ENCODE data around the gene ZPR1. TPM values are rescaled to one million over a fixed set of nuclear protein-coding genes. Genes with fewer than 3 reads are reported as not detected.

The ZPR1 gene
- total RNA-seq, 4 donors from 2014 or later = 4.1 to 43.1 (median 22.3) TPM

DNA sequence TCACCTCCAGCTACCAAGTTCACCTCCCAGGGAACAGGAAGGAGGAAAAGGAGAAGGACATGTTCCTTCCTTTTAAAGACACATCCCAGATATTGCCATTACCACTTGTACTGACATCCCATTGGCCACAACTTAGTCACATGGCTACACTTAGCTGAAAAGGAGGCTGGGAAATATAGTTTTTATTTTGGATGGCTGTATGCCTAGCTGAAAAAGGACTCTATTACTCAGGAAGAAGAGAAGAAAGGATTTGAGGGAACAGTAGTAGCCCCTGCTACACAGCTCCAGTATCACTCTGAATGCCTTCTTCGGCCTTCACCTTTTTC, 5.9 kb upstream of the ZPR1 start:
- H3K36me3 ChIP-seq = no peaks in the 10 kb centered on the region
- no peak overlapping the region for H3K4me3 ChIP-seq
- no peak overlapping the region for H3K27ac ChIP-seq
- H3K4me1 ChIP-seq = no peaks in the 10 kb centered on the region
- TF ChIP-seq, protein P1, sequence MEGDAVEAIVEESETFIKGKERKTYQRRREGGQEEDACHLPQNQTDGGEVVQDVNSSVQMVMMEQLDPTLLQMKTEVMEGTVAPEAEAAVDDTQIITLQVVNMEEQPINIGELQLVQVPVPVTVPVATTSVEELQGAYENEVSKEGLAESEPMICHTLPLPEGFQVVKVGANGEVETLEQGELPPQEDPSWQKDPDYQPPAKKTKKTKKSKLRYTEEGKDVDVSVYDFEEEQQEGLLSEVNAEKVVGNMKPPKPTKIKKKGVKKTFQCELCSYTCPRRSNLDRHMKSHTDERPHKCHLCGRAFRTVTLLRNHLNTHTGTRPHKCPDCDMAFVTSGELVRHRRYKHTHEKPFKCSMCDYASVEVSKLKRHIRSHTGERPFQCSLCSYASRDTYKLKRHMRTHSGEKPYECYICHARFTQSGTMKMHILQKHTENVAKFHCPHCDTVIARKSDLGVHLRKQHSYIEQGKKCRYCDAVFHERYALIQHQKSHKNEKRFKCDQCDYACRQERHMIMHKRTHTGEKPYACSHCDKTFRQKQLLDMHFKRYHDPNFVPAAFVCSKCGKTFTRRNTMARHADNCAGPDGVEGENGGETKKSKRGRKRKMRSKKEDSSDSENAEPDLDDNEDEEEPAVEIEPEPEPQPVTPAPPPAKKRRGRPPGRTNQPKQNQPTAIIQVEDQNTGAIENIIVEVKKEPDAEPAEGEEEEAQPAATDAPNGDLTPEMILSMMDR (IDR thresholded peaks at IDR 0.05) = no peak
- TF ChIP-seq POLR2A (IDR thresholded peaks at IDR 0.05) = no peak
- no peak for DNase-seq
- H3K9me3 ChIP-seq = no peaks in the 10 kb centered on the region
- no peaks in the 10 kb centered on the region for H3K27me3 ChIP-seq
- intact Hi-C loops (cut with DNase I; ENCODE audit: low total_unique reads) = loop anchor here (10.0 kb wide), 1 partner anchor 431 kb away; no protein-coding TSS in a partner anchor

DNA sequence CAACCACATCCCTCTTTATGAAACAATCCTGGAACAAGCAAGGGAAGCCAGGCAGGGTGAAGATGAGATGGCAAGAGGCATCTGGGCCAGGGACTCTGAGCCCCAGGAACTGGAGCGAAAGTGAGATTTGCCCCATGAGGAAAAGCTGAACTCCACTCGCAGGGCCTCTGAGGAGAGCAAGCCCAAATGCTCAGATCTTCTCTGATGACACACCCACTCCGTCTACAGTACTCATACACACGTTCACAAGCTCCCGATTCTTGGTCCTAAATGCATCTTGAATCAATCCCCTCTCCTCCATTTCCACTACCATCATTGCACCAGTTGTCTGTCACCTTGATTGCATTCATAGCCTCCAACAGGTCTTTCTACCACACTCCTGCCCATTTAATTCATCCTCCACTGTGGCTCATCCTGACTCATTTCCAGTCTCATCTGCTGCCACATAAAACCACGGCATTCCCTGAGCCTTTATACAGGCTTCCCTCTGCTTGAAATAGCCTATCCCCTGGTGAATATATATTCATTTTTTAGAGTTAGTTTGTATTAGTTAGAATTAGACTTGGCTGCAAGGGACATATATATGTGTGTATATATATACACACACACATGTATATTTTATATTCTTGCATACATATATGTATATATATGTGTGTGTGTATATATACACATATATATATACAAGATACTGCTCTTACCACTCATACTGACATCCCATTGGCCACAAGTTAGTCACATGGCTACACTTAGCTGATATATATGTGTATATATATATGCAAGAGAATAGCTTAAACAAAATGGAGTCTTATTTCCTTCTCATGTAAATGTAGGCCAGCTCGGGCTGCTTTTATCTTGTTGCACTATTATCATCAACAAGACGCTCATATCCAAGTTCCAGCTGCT, 5.3 kb upstream of the ZPR1 start:
- H3K4me1 ChIP-seq = no peaks in the 10 kb centered on the region
- intact Hi-C loops (cut with DNase I; ENCODE audit: low total_unique reads) = loop anchor here (10.0 kb wide), 1 partner anchor 432 kb away; no protein-coding TSS in a partner anchor
- H3K9me3 ChIP-seq = no peaks in the 10 kb centered on the region
- H3K27me3 ChIP-seq = no peaks in the 10 kb centered on the region
- no peak overlapping the region for H3K27ac ChIP-seq
- TF ChIP-seq, protein P1 (IDR thresholded peaks at IDR 0.05) = no peak
- TF ChIP-seq POLR2A (IDR thresholded peaks at IDR 0.05) = no peak
- no peaks in the 10 kb centered on the region for H3K36me3 ChIP-seq
- DNase-seq = no peak
- no peak overlapping the region for H3K4me3 ChIP-seq

DNA sequence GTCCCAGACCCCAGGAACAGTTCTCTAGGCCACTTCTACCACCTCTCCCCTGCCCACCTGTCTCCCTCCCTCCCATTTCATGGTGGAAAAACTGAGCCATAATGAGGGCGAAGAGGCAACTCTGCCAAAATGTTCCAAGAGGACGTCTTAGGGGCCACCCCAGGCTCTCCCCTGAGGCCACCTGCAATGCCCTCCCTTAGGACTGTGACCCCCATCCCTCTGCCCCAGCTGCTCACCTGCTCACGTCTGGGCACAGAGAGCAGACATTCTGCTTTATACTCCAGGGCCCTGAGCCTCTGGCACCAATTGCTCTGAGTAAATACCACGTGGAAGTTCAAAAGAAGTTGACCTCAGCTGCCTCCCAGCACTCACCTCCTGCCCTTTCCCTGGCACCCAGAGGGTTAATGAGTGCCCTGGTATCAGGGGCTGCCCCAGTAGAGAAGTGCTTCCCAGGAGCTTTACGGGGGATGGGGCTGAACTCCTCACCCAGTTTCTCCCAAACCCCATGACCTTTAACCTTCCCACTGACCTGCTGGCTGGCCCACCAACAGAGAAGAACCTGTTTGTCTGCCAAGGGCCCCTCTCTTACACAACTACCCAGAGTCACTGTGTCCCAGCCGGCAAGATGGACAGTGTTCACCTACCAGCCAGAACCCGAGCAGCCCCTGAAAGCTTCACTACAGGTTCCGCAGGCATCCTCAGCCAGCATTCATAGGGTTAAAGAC, 4.5 kb upstream of the ZPR1 start:
- no peak for TF ChIP-seq POLR2A (IDR thresholded peaks at IDR 0.05)
- TF ChIP-seq, protein P1 (IDR thresholded peaks at IDR 0.05) = no peak
- H3K4me1 ChIP-seq = no peaks in the 10 kb centered on the region
- H3K9me3 ChIP-seq = no peaks in the 10 kb centered on the region
- H3K36me3 ChIP-seq = no peaks in the 10 kb centered on the region
- DNase-seq = no peak
- no peak overlapping the region for H3K27ac ChIP-seq
- H3K27me3 ChIP-seq = no peaks in the 10 kb centered on the region
- intact Hi-C loops (cut with DNase I; ENCODE audit: low total_unique reads) = loop anchor here (10.0 kb wide), 1 partner anchor 432 kb away; no protein-coding TSS in a partner anchor
- H3K4me3 ChIP-seq = no peak overlapping the region

DNA sequence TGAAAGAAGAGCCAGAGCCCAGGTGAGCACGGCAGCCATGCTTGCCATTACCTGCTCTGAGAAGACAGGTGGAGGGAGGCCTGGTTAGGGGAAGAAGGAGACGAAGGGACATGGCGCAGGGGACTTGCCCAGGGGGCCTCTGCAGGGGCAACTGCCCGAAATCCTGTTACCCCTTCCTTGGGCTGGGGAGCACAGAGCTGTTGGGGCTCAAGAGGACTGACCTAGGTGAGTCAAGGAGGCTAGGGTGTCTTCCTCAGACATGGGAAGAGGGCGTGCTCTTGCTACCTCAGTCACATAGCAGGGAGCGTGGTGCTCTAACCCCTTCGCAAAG, 4.0 kb upstream of the ZPR1 start, which contains the start of gene APOA5:
TSS of gene APOA5 (minus strand) at position 67 of the 331 bp plus-strand sequence. CDS start at position 48, 19 bp downstream.
- intact Hi-C loops (cut with DNase I; ENCODE audit: low total_unique reads) = loop anchor here (10.0 kb wide), 1 partner anchor 433 kb away; no protein-coding TSS in a partner anchor
- no peak for DNase-seq
- Histone ChIP-seq H3K27ac (no peak within 1 kb of the TSS), H3K9me3 (no peaks in the 10 kb centered on the region), H3K27me3 (no peaks in the 10 kb centered on the region), H3K36me3 (no peaks in the 10 kb centered on the region), H3K4me1 (peaks cover 4% of the 10 kb centered on the region in 2 donors), H3K4me3 (no peak within 1 kb of the TSS)
- no peak for TF ChIP-seq POLR2A (IDR thresholded peaks at IDR 0.05)
- TF ChIP-seq, protein P1 (IDR thresholded peaks at IDR 0.05) = no peak
